ENCODE data around the gene PPP1R37.

DNA sequence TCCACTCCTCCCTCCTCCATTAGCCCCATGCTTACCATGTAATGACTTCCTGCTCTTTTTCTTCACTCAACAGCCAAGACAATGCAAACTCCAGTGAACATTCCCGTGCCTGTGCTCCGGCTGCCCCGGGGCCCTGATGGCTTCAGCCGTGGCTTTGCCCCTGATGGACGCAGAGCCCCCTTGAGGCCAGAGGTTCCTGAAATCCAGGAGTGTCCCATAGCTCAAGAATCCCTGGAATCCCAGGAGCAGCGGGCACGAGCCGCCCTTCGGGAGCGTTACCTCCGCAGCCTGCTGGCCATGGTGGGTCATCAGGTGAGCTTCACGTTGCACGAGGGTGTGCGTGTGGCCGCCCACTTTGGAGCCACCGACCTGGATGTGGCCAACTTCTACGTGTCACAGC is 2.9 kb upstream of the PPP1R37 start:
- TF ChIP-seq, protein P1, sequence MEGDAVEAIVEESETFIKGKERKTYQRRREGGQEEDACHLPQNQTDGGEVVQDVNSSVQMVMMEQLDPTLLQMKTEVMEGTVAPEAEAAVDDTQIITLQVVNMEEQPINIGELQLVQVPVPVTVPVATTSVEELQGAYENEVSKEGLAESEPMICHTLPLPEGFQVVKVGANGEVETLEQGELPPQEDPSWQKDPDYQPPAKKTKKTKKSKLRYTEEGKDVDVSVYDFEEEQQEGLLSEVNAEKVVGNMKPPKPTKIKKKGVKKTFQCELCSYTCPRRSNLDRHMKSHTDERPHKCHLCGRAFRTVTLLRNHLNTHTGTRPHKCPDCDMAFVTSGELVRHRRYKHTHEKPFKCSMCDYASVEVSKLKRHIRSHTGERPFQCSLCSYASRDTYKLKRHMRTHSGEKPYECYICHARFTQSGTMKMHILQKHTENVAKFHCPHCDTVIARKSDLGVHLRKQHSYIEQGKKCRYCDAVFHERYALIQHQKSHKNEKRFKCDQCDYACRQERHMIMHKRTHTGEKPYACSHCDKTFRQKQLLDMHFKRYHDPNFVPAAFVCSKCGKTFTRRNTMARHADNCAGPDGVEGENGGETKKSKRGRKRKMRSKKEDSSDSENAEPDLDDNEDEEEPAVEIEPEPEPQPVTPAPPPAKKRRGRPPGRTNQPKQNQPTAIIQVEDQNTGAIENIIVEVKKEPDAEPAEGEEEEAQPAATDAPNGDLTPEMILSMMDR (IDR thresholded peaks at IDR 0.05), result no peak
- TF ChIP-seq POLR2A (IDR thresholded peaks at IDR 0.05), result no peak

All from lower leg skin (tissue), 3 donors.